Brain pericyte (primary cell): ENCODE measurements around the gene ACTRT3.

Experiments used
- DNase-seq: peaks from one replicate; pipeline ENCODE4 v3.0.0-alpha.2; 2012; ENCODE audit warnings: low read depth, low spot score

Gene ACTRT3

GRCh38 chr3:169769287-169770181, at the start of gene ACTRT3:
Gene ACTRT3 (minus strand): TSS chr3:169769561. CDS start chr3:169769520, 41 bp downstream.
- no peak for DNase-seq

GRCh38 chr3:169818316-169818715, 49.0 kb upstream of the ACTRT3 start:
- no peak for DNase-seq

- DNase-seq: no peak
These were observed 46.3 kb upstream of the ACTRT3 start for GRCh38 chr3:169815590-169816150.

GRCh38 chr3:169813757-169814517, 44.6 kb upstream of the ACTRT3 start:
- DNase-seq: no peak

GRCh38 chr3:169813278-169813677, 43.9 kb upstream of the ACTRT3 start:
- no peak for DNase-seq

GRCh38 chr3:169812332-169813235, 43.2 kb upstream of the ACTRT3 start, which contains the start of the genes LRRC34 and LRRIQ4:
Gene LRRC34 (minus strand): TSS chr3:169812904. CDS start chr3:169812548, 356 bp downstream.
Gene LRRIQ4 (plus strand): TSS chr3:169812870. CDS start chr3:169821922, 9,052 bp downstream.
- peak; percentile 27 for DNase-seq

- DNase-seq: peak; percentile 48
These were observed 42.4 kb upstream of the ACTRT3 start for GRCh38 chr3:169811631-169812331.

GRCh38 chr3:169809230-169809795, 40.0 kb upstream of the ACTRT3 start:
- DNase-seq: no peak

GRCh38 chr3:169804681-169805080, 35.3 kb upstream of the ACTRT3 start:
- DNase-seq: no peak

GRCh38 chr3:169792359-169792758, 23.0 kb upstream of the ACTRT3 start:
- DNase-seq: no peak

GRCh38 chr3:169790687-169791429, 21.5 kb upstream of the ACTRT3 start:
- no peak for DNase-seq

GRCh38 chr3:169790219-169790618, 20.9 kb upstream of the ACTRT3 start:
- no peak for DNase-seq

- DNase-seq: no peak
These were observed 18.4 kb upstream of the ACTRT3 start for GRCh38 chr3:169787791-169788190.

- DNase-seq: no peak
These were observed 17.8 kb upstream of the ACTRT3 start for GRCh38 chr3:169787120-169787519.

GRCh38 chr3:169781209-169781855, 12.0 kb upstream of the ACTRT3 start:
- no peak for DNase-seq

- DNase-seq: no peak
These were observed 11.4 kb upstream of the ACTRT3 start for GRCh38 chr3:169780742-169781141.

- DNase-seq: no peak
These were observed 8.5 kb upstream of the ACTRT3 start for GRCh38 chr3:169777822-169778221.

- DNase-seq: no peak
These were observed 4.8 kb upstream of the ACTRT3 start for GRCh38 chr3:169774186-169774585.
